SKM-1 treated with dmso at 0.1 percent for 144 hours (cell line): ENCODE measurements around the gene PHLPP1.

Experiments
- DNase-seq: peaks from one replicate; lab custom pipeline; 2025; ENCODE audit not compliant: unreplicated experiment; lab: John Stamatoyannopoulos, UW

PHLPP1 gene

DNA sequence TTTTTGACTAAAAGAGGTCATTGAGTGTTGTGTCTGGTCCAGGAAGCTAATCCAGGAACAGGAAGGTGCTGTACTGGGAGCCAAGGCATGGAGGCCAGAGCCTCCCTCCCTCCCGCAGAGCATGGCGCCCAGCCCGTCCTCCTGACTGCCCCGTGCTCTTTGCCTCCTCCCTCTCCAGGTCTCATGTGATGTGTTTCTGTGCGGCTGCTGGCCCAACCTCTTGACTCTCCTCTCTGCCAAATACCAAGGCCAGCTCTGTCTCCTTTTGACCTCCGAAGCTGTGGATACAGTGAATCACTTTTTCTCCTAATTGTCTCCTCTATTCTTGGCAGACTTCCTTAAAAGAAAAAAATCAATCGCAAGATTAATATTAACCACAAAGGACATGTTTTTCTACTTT is 284.1 kb downstream of the PHLPP1 start:
- DNase-seq = no peak

DNA sequence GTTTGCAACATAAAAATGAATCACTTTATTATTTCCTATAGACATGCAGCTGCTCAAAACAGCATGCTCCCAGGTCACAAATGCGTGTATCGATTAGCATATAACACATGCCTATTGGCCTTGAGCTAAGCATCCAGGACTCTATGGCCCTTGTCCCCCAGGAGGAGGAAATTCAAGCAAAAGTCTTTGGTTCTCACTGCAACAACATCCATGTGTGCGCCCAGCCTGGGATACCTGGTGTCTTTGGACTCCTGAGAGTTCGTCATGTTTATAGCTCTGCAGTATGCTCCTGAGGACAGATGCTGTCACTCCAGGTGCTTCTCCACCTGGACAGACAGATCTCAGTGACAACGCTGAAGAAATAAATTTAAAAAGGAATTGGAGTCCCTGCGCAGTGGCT is 284.6 kb downstream of the PHLPP1 start:
- DNase-seq = no peak

DNA sequence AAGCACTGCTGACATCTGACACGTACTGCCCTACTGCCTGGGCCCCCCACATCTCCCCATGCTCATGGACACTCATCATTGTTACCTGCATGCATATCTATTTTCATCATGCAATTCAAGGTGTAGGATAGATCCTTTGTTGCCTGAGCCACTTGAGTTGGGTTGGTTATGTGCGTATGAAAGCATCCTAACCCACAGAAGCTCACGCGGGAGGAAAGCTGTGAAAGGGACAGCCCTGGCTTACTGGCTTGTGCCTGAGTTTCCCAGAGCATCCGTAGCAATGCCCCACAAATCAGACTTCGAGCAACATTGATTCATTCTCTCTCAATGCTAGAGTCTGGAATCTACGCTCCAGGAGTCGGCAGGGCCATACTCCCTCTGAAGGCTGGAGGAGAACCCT is 285.5 kb downstream of the PHLPP1 start:
- no peak for DNase-seq

DNA sequence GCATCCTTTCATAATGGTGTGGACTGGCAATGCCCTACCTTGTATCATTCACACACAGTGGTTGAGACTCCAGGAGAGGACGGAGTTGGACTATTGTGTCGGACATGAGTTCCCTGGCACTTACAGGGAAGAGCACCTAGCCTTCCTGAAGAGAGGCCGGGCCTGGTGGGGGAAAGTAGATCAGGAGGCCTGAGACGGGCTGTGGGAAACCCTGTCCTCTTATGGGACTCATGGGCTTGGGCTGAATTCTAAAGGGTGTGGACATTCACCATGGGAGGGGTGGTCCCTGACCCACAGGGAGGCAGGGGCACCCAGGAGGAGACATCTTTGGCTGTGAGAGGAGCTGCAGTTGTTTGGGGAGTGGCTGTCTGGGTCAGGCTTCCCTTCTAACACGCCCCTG is 286.5 kb downstream of the PHLPP1 start:
- DNase-seq = no peak

DNA sequence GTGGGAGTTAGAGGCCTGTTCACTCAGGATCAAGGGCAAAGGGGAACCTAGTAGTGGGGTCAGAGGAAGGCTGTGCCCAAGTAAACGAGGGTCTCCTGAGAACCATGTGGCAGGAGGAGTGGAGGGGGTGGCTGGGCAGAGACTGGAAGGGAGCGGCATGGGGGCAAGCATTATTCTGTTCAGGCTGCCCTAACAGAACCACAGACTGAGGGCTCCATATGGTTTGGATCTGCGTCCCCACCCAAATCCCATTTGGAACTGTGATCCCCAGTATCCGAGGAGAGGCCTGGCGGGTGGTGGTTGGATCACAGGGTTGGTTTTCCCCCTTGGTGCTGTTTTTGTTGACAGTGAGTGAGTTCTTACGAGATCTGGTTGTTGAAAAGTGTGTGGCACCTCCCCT is 287.0 kb downstream of the PHLPP1 start:
- DNase-seq = no peak

DNA sequence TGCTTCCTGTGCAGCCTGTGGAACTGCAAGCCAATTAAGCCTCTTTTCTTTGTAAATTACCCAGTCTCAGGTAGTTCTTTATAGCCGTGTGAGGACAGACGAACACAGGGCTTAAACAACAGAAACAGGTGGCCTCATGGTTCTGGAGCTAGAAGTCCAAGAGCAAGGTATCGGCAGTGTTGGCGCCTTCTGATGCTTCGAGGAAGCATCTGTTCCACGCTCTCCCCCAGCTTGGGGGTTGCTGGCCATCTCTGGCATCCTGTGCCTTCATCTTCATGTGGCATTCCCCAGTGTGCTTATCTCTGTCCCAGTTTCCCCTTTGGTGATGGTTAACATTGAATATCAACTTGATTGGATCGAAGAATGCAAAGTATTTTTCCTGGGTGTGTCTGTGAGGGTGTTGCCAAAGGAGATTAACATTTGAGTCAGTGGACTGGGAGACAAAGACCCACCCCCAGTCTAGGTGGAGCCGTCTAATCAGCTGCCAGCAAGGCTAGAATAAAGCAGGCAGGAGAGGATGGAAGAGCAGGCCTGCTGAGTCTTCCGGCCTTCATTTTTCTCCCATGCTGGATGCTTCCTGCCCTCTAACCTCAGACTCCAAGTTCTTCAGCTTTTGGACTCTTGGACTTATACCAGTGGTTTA is 287.6 kb downstream of the PHLPP1 start:
- no peak for DNase-seq

DNA sequence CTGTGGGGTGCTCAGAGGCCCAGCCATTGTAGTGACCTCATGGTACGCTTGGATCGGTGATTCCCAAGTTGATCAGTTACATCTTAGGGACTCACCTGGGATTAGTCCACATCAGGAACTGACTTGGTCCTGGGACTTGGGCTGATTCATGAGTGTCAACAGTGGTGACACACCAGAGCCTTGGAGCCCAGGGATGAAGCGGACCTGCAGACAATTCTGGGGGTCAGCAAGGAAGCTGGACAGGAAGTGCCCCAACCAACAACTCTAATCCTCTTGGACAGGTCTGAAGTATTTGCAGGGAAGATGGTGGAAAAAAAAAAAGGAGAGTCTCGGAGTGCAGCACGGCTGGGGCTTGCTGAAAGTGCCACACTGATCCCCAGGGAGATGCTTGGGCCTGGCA is 288.6 kb downstream of the PHLPP1 start:
- no peak for DNase-seq

DNA sequence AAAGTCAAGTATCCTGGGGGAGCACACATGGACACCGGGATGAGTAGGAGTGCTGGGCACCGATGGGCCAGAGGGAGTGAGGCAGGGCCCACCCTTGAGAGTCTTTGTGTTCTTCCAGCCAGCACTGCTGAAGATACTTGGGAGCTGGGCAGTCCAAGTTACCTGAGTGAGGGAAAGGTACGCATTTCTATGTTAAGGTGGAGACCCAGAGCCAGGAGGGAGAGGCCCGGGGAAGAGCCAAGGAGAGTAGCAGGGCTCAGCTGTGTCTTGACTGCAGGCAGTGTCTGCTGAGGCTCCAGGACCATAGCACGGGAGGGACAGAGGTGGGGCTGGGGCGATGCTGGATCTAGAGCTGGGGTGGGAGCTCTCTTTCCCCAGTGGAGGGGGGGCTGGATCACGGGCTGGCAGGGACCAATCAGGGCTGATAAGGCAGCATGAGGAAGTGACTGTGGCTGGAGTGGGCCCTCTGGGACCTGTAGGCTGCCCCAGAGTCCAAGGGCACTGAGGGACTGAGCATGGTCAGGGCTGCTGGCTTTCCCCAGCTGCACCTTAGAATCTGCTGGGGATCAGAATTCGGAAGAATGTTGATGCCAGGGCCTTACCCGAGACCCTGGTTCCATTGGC is 289.2 kb downstream of the PHLPP1 start:
- no peak for DNase-seq

DNA sequence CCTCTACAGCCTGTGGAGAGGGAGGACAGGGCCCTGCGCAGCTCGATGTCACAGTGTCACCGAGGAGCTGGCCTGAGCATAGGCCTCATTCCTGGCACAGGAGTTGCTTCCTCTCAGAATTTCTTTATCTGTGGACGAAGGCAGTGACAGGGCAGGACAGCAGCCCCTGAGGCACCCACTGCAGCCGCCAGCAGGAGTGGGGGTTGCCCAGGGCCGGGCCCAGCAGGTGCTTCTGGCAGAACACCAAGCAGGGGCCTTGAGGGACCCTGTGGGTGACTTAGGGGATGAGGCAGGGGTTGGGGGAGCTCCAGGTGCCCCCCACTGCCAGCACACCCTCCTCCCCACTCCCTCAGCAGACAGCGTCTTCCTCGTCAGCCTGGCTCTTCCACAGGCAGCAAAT is 290.0 kb downstream of the PHLPP1 start:
- no peak for DNase-seq

DNA sequence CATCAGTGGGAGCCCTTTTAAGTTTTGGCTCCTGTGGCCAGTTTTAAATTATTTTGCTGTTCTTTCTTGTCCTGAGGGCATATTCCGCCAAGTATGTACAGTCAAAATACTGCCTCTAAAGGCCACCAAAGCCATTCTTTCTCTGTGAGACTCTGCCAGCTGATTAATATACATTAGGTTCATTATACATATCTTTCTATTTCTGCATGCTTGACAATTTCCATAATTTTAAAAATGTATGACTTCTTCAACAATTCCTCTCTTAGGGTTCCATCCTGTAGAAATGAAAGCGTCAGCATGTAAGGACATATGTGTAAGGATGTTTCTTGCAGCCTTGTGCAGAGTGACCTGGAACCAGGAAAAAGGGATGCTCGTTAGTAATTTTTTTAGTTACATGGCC is 291.9 kb downstream of the PHLPP1 start:
- DNase-seq = no peak

DNA sequence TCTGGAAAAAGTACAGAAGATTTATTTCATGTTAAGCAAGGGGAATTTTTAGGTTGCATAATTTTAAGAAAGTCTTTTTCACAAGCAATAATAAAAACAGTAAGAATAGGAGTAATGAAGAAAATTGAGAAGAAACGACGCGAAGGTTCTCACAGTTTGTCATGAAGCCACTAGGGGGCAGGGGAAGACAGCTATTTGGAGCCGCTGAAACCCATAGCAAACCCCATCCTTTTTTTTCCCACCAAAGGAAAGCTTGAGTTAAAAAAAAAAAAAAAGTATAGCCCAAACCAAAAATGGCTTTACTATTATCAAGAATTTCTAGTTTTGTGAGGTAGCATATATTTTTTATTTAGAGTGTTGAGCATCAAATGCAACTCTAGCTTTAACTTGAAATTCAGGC is 300.9 kb downstream of the PHLPP1 start:
- peak; percentile 46 for DNase-seq

DNA sequence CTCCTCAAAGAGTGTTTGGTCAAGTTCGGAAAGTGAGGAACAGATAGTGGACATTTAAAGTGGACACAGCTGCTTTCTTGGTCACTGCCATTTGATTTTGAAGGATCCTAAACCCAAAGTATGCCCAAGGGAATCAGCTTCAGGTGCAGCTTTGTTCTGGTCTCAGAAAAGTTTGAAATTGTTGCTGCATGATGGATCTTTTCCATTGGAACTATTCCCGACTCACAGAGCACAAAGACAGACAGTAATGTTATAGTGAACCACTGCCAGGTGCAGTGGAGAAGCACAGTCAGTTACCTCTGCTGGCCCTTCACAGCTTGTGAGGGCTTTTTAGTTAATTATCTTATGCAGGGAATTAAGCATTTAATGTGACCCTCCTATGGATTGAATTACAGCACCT is 301.7 kb downstream of the PHLPP1 start:
- no peak for DNase-seq

DNA sequence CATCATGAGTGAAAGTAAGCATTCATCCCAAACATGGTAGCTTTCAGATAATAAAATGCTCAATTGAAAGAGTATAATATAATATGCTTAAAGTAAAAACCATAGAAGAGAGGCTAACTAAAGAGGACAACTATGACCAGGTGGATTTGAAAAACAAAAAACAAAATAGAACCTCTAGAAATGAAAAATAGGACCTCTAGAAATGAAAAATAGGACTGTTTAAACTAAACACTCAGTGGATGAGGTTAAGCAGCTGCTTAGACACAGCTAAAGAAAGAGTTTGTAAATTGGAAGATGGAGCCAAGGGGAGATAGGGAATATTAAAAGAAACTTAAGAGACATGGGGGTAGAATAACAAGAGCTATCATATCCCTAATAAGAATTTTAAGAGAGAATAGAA is 302.6 kb downstream of the PHLPP1 start:
- DNase-seq = no peak

DNA sequence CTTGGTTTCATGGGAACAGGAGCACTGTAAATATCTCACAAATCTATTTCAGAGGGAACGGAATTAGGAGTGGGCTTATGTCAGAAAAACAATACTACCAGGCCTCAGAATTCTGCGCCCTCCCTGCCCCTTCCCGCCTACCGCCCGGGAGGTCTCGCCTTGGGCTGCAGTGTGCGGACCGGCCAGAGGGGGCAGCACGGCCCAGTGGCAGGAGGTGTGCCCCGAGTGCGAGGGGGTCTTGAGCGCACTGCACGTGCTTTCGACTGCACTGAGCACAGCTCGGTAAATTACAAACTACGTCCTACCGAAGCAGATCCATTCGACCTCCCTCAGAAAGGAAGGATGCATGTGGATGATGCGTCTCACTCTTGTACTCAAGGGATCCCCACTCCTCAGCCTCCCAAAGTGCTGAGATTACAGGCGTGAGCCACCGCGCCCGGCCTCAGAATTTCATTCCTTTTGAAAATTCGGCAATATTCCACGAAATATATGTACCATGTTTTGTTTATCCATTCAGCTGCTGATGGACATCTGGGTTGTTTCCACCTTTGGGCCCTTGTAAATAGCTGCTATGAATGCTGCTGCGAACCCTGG is 307.2 kb downstream of the PHLPP1 start:
- no peak for DNase-seq

DNA sequence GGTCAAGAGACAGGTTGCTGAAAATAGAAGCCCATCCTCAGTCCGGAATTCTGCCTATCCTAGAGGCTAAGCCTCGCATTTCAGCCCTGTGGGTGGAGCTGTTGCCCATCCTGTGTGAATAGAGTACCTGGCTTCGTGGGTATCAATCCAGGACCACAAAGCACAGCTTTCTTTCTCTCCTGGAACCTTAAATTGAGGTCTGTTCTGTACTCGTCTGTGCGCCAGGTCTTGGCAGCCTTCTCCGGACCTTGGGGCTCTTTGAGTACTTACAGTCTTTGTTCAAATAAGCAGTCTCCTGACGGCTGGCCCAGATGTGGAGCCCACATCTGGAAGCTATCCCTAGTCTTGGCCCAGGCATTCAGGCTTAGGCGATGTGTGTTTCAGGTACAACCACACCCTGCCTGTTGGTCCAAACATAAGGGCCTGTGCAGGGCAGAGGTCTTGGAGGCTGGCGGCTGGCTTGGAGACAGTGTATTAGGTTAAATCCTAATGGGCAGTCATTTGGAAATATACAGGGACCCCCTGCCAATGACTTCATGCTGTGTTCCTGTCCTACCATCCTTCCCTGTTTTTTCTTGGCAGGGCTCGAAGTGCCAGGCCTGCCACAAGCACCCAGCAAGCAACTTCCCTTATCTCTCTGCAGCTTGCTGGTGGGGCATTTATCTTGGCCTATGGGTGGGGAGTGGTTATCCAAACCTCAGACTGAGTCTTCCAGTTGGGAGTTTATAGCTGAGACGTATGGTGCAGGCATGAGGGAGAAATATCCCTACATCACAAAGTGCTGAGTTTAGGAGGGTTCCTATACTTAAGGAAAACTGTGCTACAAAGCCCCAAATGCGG is 310.1 kb downstream of the PHLPP1 start:
- no peak for DNase-seq

DNA sequence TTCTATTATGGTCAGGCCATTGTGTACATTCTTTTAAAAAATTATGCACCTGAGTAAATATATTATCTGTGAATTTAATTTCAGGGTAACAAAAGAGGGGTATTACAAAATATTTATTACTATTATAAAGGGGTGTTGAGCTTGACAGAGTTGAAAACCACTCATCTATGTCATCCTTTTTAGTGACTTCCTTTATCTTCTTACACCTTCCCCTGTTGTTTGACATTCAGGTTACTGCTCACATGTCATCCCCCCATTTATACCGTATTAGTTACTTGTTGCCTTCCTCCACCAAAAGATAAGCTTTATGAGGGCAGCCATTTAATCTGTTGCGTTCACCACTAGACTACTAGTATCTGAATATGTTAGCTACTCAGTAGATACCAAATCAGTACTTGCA is 313.0 kb downstream of the PHLPP1 start:
- no peak for DNase-seq
